HT-29 (cell line): ENCODE data around the gene UBE4B. TPM values are rescaled to one million over a fixed set of nuclear protein-coding genes. Genes with fewer than 3 reads are reported as not detected.

Source experiments
- DNase-seq: peaks from one replicate; pipeline ENCODE4 v3.0.0-alpha.2; 2015; ENCODE audit warnings: low spot score
- total RNA-seq: library from RNA; depleted of rRNA; stranded (reverse); fragments of >200 nt; shearing (Covaris generic); gene quantifications from 2 replicates; pipeline ENCODE4 v1.2.3, GENCODE V29; 2014

The UBE4B gene
- total RNA-seq, 1 experiment from 2014 or later = 35.4 TPM

GRCh38 chr1:10033359-10033845, 644 bp downstream of the UBE4B start:
- peak; percentile 71 for DNase-seq

GRCh38 chr1:10042746-10043145, 10.0 kb downstream of the UBE4B start:
- DNase-seq = no peak

DNA sequence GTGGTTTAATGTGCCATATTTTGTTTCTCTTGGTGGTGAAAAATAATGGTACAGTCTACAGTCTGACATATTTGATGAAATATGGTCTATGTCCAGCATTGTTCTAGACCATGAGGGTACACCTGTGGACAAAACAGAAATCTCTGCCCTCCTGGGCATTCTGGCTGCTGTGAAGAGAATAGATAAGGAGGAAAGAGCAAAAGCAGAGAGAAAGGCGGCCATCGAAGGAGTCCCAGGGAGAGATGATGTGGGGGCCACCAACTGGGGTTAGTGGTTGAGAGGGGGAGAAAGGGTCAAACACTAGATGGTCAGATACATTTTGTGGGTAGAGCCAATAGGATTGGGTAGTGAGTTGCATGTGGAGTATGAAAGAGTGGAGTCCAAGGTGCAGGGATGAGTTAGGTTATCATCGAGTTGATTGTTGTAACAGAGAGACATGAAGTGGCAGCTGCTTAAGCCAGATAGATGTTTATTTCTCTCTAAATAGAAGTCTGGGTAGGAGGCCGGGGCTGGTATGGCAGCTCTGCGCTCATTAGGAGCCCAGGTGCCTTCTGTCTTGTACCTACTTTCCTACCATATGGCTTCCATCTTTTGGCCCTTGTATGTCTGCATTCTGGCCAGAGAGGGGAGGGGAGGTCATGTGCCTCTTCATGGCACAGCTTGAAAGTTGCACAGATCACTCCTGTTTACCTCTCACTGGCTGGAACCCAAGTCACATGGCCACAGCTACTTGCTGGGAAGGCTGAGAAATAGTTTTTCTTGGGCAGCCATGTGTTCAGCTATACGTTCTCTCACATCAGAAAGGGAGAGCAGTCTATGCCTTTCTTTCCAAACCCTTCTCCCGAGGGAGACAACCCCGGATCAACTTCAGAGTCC, 13.0 kb downstream of the UBE4B start:
- no peak for DNase-seq

DNA sequence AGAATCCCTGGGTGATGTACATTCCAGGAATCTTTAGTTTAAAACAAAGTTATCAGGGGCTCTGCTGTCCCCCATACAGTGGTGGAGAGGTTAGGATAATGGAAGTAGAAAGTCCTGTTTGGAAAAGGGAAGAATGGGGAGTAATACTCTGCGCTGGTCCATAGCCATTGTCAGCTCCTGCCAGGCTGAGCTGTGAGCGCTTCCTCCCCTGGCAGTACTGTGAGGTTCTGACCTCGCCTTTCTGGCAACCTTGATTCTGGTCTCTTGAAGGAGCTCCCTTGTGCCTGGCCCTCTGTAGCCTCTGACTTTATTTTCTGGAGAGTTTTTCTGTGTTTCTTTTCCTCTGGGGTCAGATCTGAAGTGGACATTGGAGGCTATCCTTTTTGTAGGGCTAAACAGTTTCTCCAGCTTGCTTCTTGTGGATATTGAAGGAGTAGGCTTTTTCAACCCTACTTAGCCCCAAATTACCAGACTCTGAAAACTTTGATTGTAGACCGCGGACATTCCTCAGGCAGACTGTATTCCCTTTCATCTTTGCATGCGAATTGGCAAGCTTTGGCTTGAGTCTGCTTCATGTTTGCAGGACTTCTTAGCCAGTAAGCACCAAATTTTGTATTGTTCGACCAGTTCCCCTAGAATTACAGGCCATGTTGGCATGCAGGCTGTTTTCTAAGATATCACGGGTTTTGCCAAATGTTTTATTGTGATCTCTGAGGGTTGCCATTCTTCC, 13.8 kb downstream of the UBE4B start:
- no peak for DNase-seq

DNA sequence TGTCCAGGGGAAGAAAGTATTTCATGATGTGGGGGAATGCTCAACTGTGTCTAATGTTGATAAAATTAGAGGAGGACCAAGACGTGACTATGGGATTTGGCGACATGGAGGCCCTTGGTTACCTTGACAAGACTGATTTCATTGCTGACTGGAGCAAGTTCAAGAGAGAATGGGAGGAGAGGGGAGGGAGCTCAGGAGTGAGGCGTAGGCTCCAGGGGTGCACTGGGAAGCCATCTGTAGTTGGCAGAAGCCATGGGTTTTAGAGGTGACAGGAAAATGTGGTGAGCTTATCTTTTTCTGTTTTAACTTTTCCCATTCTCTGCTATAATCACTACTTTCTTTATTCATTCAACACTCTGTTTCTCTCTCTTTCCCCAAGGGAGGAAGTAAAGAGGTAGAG, 15.8 kb downstream of the UBE4B start:
- DNase-seq = no peak

DNA sequence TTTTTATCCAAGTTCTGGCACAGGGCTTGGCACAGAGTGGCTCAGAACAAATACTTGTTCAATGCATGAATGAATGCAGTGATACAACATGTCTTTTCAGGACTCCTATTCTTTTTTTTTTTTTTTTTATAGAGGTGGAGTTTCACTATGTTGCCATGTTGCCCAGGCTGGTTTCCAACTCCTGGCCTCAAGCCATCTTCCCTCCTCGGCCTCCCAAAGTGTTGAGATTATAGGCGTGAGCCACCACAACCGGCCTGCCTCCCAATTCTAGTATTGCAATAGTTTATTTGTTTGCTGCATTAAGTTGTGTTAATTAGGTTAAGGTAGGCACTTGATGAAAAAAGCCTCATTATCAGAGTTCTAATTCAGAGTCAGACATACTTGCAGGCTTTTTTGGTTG, 17.9 kb downstream of the UBE4B start:
- DNase-seq = no peak

DNA sequence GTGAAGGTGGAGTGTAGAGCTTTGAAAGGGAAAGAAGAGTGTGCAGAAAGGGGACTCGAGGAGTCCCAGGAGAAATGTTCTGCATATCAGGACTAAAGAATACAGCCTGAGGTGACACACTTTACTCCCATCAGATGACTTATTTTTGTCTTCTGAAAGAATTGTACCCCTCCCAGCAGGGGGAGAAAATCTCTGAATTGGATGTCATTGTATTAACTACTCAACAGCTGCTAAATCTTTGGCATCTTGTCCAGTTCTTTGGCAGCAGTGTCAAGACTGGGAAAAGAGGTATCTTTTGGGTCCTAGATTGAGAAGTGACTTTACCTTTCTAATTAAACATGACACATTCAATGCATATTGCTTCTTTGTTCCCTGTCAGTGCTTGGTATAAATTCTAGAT, 18.9 kb downstream of the UBE4B start:
- DNase-seq = no peak

DNA sequence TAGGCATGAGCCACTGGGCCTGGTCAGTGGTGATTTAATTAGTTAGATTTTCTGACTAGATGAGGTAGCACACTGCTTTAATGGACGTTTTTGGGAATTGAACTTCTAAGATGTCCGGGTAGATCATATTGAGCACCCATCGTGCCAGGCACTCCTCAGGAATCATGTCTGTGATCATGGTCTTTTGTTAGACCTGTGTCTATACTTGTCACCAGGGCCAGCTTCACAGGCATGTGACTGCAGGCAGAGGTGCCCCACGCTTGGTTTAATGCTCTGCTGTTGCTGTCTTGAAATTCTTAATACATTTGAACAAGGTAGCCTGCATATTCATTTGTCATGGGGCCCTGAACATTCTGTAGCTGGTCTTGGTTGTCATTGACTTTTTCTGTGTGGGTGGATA, 19.6 kb downstream of the UBE4B start:
- no peak for DNase-seq

- DNase-seq = no peak
These were observed 21.7 kb downstream of the UBE4B start for GRCh38 chr1:10054465-10054864.

GRCh38 chr1:10056599-10056987, 23.8 kb downstream of the UBE4B start:
- DNase-seq = no peak

DNA sequence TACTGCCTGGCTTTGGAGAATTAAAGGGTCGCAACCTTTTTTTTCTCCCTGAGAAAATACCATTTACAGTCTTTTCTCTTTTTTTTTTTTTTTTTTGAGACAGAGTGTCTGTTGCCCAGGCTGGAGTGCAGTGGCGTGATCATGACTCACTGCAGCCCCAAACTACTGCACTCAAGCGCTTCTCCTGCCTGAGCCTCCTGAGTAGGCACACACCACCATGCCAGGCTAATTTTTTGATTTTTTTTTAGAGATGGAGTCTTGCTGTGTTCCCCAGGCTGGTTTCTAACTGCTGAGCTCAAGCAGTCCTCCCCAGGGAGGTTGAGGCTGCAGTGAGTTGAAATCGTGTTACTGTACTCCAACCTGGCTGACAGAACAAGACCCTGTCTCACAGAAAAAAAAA, 24.6 kb downstream of the UBE4B start:
- DNase-seq = no peak

- no peak for DNase-seq
These were observed 25.0 kb downstream of the UBE4B start for GRCh38 chr1:10057796-10058195.

GRCh38 chr1:10059342-10059718, 26.6 kb downstream of the UBE4B start:
- DNase-seq = no peak

DNA sequence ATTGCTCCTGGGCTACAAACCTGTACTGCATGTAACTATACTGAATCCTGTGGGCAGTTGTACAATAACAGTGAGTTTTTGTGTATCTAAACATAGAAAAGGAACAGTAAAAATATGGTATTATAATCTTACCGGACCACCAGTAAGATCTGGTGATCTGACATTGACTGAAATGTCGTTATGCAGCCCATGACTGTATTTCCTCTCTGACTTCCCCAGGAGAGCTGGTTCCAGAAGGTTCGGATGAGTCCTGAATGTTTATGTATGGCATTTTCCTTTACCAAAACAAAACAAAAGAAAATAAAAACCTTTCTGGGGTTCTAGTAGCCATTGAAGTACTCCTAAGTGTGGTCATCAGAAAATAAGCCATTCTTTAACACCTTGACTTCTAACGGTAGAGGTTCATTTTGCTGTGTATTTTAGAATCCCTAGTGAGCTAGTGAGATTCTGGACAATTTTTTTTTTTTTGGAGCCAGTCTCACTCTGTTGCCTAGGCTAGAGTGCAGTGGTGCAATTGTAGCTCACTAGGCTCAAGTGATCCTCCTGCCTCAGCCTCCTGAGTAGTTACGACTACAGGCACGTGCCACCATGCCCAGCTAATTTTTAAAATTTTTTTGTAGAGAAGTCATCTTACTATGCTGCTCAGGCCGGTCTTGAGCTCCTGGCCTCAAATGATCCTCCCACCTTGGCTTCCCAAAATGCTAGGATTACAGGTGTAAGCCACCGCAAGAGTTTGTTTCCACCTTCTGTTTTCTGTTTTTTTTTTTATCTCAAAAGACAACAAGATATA, 27.7 kb downstream of the UBE4B start:
- no peak for DNase-seq

- no peak for DNase-seq
These were observed 28.5 kb downstream of the UBE4B start for GRCh38 chr1:10061276-10061675.

DNA sequence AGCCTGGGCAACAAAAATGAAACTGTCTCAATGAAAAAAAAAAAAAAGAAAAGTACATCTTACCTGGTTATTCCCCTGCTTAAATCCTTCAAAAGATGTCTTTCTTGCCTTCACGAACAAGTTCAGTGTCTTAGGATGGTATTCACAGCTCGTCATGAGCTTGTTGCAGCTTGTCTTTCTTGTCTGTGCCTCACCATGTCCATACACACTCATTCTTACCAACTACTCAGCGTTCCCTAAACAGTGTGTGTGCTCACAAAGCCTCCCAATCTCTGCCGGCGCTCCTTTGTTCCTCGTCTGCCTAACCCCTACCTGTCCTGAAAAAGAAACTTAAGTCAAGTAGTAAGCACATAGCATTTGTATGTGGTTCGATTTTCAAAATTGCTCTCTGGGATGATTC, 31.1 kb downstream of the UBE4B start:
- DNase-seq = no peak

GRCh38 chr1:10064416-10065343, 31.9 kb downstream of the UBE4B start:
- no peak for DNase-seq

GRCh38 chr1:10065344-10065685, 32.6 kb downstream of the UBE4B start:
- no peak for DNase-seq

DNA sequence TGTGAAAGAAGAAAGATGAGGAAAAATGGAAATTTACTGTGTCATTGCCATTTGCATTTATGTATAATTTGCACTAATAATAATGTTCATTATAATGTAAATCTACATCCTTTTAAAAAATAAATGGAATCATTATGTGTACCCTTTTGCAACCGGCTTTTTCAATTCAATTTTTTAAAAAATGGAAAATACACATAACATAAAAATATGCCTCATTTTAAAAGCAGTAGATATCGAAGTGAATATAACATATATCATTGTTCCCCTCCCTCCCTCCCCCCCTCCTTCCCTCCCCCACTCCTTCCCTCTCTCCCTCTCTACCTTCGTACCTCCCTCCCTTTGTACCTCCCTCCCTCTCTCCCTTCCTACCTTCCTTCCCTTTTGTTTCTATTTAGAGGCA, 33.0 kb downstream of the UBE4B start:
- DNase-seq = no peak

GRCh38 chr1:10068605-10069294, 36.0 kb downstream of the UBE4B start:
- no peak for DNase-seq

- DNase-seq = no peak
These were observed 37.4 kb downstream of the UBE4B start for GRCh38 chr1:10070206-10070605.
